KMS-11 (cell line): ENCODE data around the gene ZNHIT1.

Source experiments
- H2AFZ ChIP-seq: fragments of 200-600 bp; sonication (generic); 2 replicates; pipeline ENCODE4 v1.6.1; 2016; ENCODE audit warnings: antibody characterized with exemption, mixed run types, low read depth
- H3K27ac ChIP-seq: fragments of 200-600 bp; sonication (generic); 2 replicates; pipeline ENCODE4 v1.6.1; 2016; ENCODE audit warnings: mild to moderate bottlenecking, mixed run types
- H3K27me3 ChIP-seq: fragments of 200-600 bp; sonication (generic); 2 replicates; pipeline ENCODE4 v1.6.1; 2017; ENCODE audit warnings: mild to moderate bottlenecking, low read depth, mixed run types, moderate library complexity; ENCODE audit not compliant: insufficient read depth
- H3K36me3 ChIP-seq: fragments of 200-600 bp; sonication (generic); 2 replicates; pipeline ENCODE4 v1.6.1; 2017; ENCODE audit warnings: mild to moderate bottlenecking, mixed run types; ENCODE audit not compliant: insufficient read depth
- H3K4me1 ChIP-seq: fragments of 200-600 bp; sonication (generic); 2 replicates; pipeline ENCODE4 v1.6.1; 2016; ENCODE audit warnings: mild to moderate bottlenecking, low read depth, mixed run types; ENCODE audit not compliant: poor library complexity, severe bottlenecking
- H3K4me2 ChIP-seq: fragments of 200-600 bp; sonication (generic); 2 replicates; pipeline ENCODE4 v1.7.0; 2016; ENCODE audit warnings: mild to moderate bottlenecking, mixed run types
- H3K4me3 ChIP-seq: fragments of 200-600 bp; sonication (generic); IDR thresholded peaks from 2 replicates; pipeline ENCODE4 v1.6.1; 2017; ENCODE audit warnings: low read depth, low read length, mixed read lengths; ENCODE audit not compliant: insufficient read depth
- H3K79me2 ChIP-seq: fragments of 200-600 bp; sonication (generic); 2 replicates; pipeline ENCODE4 v1.6.1; 2016; ENCODE audit warnings: low read depth, mixed run types; ENCODE audit not compliant: insufficient read depth
- H3K9ac ChIP-seq: fragments of 200-600 bp; sonication (generic); 2 replicates; pipeline ENCODE4 v1.6.1; 2016; ENCODE audit warnings: mild to moderate bottlenecking, mixed run types
- H4K20me1 ChIP-seq: fragments of 200-600 bp; sonication (generic); 2 replicates; pipeline ENCODE4 v1.6.1; 2016; ENCODE audit warnings: mild to moderate bottlenecking, mixed run types; ENCODE audit not compliant: insufficient read depth
- CTCF ChIP-seq: fragments of 200-600 bp; sonication (generic); conservative IDR thresholded peaks from 2 replicates; pipeline ENCODE4 v1.6.1; 2017; ENCODE audit warnings: low read depth, mild to moderate bottlenecking, antibody characterized with exemption, low read length, moderate library complexity, mixed read lengths

The ZNHIT1 gene

GRCh38 chr7:101217388-101218235 is at the start of gene ZNHIT1, which contains the start of gene PLOD3:
Gene ZNHIT1 (plus strand): TSS chr7:101218165. CDS start chr7:101218196, 31 bp downstream.
Gene PLOD3 (minus strand): TSS chr7:101217581. CDS start chr7:101217274, 307 bp downstream.
- peaks cover 15% of the 10 kb centered on the region for H3K4me1 ChIP-seq
- H4K20me1 ChIP-seq = no peaks in the 10 kb centered on the region
- peak within 1 kb of the TSS; percentile 87 for H2AFZ ChIP-seq
- H3K79me2 ChIP-seq = peaks cover 9% of the 10 kb centered on the region; the same call in 1 of the 2 replicates
- peak within 1 kb of the TSS; percentile 72 for H3K9ac ChIP-seq
- peak within 1 kb of the TSS; percentile 79 for H3K4me2 ChIP-seq
- H3K4me3 ChIP-seq = peak within 1 kb of the TSS; percentile 62
- no peaks in the 10 kb centered on the region for H3K27me3 ChIP-seq
- 0 out of 2 replicates have a peak, but pooled peaks have one; percentile 9 for TF ChIP-seq CTCF
- H3K27ac ChIP-seq = peak within 1 kb of the TSS; percentile 76
- no peaks in the 10 kb centered on the region for H3K36me3 ChIP-seq

DNA sequence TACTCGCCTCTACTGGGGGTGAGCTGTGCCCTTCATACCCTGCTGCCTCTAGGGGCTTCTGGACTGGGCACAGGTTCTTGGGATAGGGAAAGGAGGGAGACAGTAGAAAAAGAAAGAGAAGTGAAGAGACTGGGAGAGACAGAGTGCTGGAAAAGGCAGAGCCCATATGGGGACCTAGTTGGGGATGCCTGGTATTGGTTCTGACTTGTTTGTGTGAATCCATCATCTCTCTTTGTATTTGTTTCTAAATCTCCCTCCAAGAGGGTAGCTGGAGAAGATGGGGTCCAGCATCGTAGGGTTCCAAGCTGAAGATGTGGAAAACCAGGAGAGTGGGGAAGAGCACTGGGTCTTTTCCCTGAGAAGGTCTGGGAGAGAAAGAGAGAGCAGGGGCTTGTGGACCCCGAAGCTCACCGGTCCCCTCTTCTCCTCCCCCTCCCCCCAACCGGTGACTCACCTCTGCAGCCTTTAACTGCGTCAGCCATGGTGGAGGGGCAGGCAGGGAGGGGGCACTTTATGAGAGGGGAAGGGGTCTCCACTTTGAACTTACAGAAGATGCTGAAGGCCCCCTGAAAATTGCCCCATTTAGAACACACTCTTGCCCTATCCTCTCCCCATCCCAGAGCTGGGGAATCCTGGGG is 49.4 kb upstream of the ZNHIT1 start:
- Histone ChIP-seq H3K4me2 (no peak overlapping the region), H3K36me3 (no peaks in the 10 kb centered on the region), H3K4me3 (no peak overlapping the region), H3K79me2 (no peaks in the 10 kb centered on the region), H2AFZ (no peak overlapping the region), H3K4me1 (peaks cover 18% of the 10 kb centered on the region), H3K27ac (no peak overlapping the region), H4K20me1 (no peaks in the 10 kb centered on the region), H3K9ac (no peak overlapping the region), H3K27me3 (peaks cover 80% of the 10 kb centered on the region)
- TF ChIP-seq CTCF = no peak

DNA sequence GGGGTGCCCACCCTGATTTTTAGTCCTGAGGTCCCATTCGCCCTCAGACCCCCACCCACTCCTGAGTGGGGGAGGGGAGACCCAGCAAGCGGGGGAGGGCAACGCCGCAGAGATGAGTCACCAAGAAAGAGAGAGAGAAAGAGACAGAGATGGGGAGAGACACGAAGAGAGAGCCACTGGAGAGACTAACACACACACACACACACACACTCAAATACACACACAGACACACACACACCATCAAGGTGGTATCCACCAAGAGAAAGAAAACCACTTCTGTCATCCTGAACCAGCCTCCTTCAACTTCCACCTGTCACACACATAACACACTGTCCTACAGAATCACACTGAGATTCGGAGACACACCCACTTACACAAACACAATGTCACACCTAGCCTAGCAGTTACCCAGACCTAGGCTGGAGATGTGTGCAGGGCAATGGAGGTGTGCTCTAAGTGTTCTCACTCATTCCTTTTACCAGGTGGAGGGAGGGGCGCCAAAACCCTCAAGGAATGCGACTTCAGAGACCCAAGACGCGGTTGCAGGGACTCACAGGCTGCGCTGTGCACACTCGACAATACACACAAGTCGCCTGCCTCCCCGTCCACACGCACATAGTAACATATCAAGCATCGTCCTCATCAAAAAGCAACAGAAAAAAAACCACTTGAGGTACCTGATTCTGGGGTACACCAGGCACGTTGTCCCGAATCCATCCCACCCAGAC is 48.7 kb upstream of the ZNHIT1 start:
- peaks cover 18% of the 10 kb centered on the region for H3K4me1 ChIP-seq

More for the DNA sequence above, 48.7 kb upstream of the ZNHIT1 start:
- H3K4me2 ChIP-seq = peak overlapping the region; percentile 18; the same call in 1 of the 2 replicates
- no peaks in the 10 kb centered on the region for H3K36me3 ChIP-seq
- H3K9ac ChIP-seq = no peak overlapping the region
- no peak overlapping the region for H3K4me3 ChIP-seq
- H2AFZ ChIP-seq = peak overlapping the region; percentile 38; the same call in 1 of the 2 replicates
- no peak overlapping the region for H3K27ac ChIP-seq
- H4K20me1 ChIP-seq = no peaks in the 10 kb centered on the region
- H3K79me2 ChIP-seq = no peaks in the 10 kb centered on the region
- TF ChIP-seq CTCF = no peak
- peaks cover 87% of the 10 kb centered on the region for H3K27me3 ChIP-seq
